NCI-H526 (cell line): ENCODE measurements around the gene BDKRB1.
"Not testable (repeated sequence)": the region's sequence is repeated elsewhere in the genome, so short reads cannot be mapped to it uniquely, and the experiment has no call there.

Experiments used
- DNase-seq, 2 experiments: peaks; one replicate each; lab custom pipeline; 2025; lab: John Stamatoyannopoulos, UW

The BDKRB1 gene

GRCh38 chr14:96235426-96235825, 20.6 kb upstream of the BDKRB1 start:
- no peak for DNase-seq

DNA sequence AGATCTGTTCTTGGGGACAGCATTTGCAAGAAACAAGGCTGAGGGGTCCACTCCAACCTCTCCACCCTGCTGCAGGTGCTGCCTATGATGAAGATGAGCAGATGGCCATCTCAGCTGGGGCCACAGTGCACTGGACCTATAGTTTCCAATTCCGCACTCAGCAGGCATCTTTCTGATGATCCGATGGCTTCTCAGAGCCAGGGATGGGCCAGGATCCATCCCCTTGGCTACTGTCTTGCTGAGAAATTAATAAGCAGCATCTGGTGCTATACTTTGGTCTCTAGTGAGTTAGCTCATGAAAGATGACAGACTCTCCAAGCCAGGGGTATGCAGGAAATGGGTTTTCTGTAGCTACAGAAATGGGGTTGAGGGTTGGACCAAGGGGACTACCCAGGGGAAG, 18.4 kb upstream of the BDKRB1 start:
- no peak for DNase-seq

DNA sequence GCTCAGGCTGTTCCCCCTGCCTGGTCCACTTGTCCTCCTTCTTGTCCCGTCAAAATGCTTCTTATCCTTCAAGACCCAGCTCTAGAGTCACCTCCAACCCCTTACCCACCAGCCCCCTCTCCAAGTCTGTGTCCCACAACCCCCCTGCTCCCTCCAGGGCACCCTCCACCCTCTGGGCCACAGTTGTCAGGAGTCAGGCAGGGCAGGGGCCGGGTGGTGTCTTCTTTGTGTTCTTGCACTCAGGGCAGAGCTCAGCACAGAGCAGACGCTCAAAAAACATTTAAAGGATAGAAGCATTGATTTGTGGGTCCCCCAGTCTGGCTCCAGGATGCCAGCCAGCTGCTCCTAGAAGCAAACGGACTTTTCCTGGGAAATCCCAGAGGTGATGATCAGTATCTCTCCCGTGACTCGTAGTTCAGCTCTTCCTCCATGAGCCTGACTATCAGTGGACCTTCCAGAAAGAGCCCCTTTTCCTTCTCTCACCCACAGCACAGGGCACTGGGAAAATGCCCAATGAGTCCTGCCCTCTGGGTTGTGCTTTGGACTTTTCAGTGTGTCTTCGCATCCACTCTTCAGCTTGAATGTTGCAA, 17.2 kb upstream of the BDKRB1 start:
- no peak for DNase-seq

DNA sequence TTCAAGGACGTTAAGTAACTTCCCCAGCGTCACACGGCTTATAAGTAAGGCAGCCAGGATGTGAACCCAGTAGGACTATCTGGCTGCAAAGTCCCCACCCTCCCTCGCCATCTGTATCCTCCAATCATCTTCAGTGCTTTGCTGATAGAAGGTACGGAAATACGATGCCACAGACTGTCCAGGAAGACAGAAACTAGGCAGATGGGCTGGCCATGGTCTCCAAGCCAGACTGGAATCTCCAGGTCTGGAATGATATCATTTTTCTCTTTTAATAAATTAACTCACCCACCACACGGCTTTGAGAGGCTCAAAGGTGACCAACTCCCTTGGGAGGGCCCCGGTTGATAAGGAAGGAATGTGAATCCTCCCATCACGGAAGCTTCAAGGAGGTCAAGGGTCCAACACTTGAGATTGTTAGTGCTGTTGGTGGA, 16.3 kb upstream of the BDKRB1 start:
- DNase-seq, result no peak

GRCh38 chr14:96240641-96241040, 15.4 kb upstream of the BDKRB1 start:
- no peak for DNase-seq

GRCh38 chr14:96242126-96242525, 13.9 kb upstream of the BDKRB1 start:
- DNase-seq, result no peak

- no peak for DNase-seq
Observed at GRCh38 chr14:96243785-96244184, 12.2 kb upstream of the BDKRB1 start.

GRCh38 chr14:96245074-96245473, 10.9 kb upstream of the BDKRB1 start:
- DNase-seq, result not testable (repeated sequence)

GRCh38 chr14:96245710-96246538, 10.1 kb upstream of the BDKRB1 start:
- DNase-seq, result no peak

DNA sequence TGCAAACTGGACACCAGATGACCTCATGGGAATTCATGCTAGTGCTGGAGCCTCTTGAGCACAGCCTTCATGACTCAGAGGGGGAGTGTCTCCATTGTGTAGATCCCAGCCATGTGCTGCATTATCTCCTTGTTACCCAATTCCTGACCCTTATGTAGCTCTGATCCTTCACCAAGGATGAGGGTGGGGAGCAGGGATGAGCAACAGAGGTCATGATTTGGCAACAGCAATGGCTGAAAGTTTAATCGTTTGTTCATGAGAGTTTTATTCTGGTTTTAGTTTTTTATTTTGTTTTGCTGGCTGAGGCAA, 9.5 kb upstream of the BDKRB1 start:
- DNase-seq, result no peak

GRCh38 chr14:96247031-96247430, 9.0 kb upstream of the BDKRB1 start:
- DNase-seq, result no peak

DNA sequence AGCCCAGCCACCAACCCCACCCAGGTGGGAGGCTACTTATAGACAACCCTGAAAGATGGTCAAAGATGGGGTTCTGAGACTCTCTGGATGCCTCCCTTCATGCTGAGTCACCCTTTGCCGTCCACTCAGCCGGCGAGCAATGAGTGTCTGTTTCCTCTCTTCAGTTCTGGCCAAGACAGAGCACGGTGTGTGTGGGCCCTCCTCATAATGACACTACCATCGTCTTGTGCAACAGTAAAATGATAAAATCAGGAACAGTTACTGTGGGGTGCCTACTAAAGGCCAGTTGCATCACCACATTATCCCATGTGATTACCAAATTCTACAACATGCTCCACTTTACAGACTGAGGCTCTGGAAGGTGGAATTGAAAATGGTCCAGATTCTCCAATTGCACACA, 7.0 kb upstream of the BDKRB1 start:
- DNase-seq, result no peak

DNA sequence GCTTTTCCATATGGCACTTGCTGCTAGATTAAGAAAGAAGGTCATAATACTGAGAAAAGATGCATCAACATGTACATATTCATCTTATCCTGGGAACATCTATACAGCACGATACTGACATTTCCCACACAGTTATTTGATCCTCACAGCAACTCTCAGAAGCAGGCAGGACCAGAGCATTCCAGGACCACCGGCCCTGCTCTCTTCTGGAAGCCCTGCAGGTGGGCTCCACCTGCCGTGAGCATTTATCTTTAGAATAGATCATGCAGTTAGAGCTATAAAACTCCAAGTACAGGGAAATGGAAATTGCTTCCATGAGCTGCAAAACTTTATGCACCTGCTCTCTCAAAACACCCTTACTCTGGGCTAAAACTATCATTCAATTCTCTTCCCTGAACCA, 5.5 kb upstream of the BDKRB1 start:
- DNase-seq, result no peak

GRCh38 chr14:96251656-96252155, 4.3 kb upstream of the BDKRB1 start:
- DNase-seq, result no peak

- DNase-seq, result no peak
Observed at GRCh38 chr14:96252323-96252998, 3.5 kb upstream of the BDKRB1 start.

- no peak for DNase-seq
Observed at GRCh38 chr14:96252999-96253539, 2.9 kb upstream of the BDKRB1 start.

DNA sequence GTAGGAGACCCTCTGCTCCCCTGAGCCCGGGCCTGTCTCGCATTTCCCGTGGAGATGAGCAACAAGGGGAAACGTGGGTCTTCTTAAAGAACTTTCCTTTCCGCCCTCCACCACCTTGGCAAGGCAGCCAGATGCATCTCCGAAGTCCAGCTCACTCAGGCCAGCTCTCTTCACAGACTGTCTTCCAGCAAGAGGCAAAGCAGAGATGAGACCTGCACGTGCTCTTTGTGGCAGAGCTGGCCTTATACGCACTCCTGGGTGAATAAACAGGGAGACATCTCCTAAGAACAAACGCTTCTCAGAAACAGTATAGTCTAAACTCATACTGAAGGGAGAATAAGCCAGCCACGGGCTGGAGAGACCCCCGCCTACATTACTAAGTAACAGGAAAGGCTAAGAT, 1.3 kb upstream of the BDKRB1 start:
- no peak for DNase-seq

DNA sequence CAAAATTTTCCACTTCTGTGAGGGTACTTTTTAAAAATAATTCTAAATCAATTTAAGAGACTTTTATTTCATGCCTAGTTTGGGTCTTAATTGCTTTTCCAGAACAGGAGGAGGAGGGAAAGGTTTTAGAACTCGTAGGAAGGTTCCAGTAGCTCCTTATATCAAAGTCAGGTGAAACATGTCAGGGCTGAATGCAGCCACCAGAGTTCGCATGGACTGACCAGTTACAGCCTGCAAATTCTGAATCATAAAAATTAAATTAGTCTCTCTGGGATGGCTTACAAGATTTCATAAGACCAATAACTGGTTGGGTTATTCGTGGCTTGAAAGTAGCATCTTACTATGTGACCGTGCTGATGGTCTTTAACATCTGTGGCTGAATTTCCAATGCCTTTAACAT, 397 bp downstream of the BDKRB1 start:
- DNase-seq, result no peak

DNA sequence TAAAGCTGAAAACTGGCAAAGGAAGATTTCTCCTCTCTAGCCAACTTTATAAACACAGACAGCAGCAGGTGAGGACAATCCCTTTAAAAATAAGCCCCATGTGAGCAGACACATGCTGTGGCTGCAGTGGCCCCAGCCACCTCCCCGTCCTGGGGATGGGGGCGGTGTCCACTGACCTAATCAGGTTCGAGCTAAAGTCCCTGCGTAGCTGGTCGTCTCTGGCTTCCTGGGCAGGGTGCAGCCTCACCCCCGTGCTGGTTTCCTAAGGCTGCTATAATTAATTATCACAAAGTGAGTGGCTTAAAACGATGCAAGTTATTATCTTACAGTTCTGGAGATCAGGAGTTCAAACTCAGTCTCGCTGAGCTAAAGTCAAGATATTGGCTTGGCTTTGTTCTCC, 1.0 kb downstream of the BDKRB1 start:
- DNase-seq, result no peak

DNA sequence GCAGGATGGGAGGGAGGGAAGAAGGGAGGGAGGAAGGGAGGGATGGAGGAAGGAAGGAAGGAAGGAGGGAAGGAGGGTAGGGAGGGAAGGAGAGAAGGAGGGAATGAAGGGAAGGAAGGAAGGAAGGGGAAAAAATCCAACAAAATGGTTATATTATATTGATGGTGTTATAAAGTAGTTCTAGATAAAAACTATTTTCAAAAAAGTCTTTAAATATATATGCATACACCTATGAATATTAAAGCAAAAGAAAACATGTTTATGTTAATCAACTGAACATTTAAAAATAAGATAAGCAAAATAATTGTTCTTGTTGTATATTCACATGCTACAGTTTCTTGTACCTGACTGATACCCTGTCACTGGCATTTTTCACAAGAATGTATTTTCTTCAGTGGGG, 1.9 kb downstream of the BDKRB1 start:
- no peak for DNase-seq

- DNase-seq, result no peak
Observed at GRCh38 chr14:96260341-96260821, 4.4 kb downstream of the BDKRB1 start.

- DNase-seq, result no peak
Observed at GRCh38 chr14:96261053-96261452, 5.0 kb downstream of the BDKRB1 start.
